ENCODE data around the gene IRGQ. TPM values are rescaled to one million over a fixed set of nuclear protein-coding genes. Genes with fewer than 3 reads are reported as not detected.

The IRGQ gene
- total RNA-seq, 1 donor from 2014 or later: 48.6 TPM

DNA sequence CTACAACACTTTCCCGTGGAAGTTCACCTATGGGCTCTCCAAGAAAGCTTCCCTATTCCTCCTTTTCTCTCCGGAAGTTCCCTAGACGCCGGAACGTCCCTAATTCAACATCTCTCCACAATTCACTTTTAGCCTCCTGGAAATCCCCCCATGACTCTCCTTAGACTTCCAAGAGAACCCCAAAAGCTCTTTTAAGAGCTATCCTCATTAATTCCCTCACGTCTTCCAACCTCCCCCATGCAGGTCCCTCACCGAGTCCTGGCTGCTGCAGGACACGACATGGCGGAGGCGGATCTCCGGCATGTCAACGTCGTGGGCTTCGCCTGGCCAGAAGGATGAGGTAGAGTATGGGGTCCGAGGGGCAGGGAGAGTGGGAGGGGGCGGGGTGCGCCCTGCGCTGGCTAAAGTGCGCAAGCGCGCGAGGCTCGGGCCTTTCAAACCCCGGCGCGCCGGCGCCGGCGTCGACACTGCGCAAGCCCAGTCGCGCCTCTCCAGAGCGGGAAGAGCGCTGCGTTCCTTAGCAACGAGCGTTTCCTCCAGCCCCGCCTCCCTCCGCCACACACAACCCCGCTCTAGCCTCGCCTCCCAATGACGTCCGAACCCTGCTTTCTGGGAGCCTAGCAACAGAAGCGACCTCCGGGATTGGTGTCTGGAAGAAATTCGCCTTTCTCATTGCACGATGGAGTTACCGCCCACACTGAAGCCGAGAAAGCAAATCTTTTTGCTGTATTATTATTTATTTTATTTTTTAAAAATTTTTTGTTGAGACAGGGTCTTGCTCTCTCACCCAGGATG, 20.6 kb downstream of the IRGQ start, which contains the start of the genes PINLYP and XRCC1:
Gene PINLYP, plus strand, starts transcription at position 646 of the 795 bp plus-strand sequence. CDS start 1,391 bp downstream, outside the sequence.
Gene XRCC1, minus strand, starts transcription at position 372 of the 795 bp plus-strand sequence. Its CDS starts 69 bp downstream, at position 303.
- TF ChIP-seq, protein P1, sequence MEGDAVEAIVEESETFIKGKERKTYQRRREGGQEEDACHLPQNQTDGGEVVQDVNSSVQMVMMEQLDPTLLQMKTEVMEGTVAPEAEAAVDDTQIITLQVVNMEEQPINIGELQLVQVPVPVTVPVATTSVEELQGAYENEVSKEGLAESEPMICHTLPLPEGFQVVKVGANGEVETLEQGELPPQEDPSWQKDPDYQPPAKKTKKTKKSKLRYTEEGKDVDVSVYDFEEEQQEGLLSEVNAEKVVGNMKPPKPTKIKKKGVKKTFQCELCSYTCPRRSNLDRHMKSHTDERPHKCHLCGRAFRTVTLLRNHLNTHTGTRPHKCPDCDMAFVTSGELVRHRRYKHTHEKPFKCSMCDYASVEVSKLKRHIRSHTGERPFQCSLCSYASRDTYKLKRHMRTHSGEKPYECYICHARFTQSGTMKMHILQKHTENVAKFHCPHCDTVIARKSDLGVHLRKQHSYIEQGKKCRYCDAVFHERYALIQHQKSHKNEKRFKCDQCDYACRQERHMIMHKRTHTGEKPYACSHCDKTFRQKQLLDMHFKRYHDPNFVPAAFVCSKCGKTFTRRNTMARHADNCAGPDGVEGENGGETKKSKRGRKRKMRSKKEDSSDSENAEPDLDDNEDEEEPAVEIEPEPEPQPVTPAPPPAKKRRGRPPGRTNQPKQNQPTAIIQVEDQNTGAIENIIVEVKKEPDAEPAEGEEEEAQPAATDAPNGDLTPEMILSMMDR (IDR thresholded peaks at IDR 0.05; ENCODE audit: unreplicated experiment): no peak
- Mint-ChIP-seq H3K27me3 (ENCODE audit: unreplicated experiment) (peaks cover 17% of the 10 kb centered on the region), H3K27ac (ENCODE audit: unreplicated experiment) (peak within 1 kb of the TSS; percentile 99), H3K36me3 (ENCODE audit: low read depth, unreplicated experiment) (peaks cover 13% of the 10 kb centered on the region), H3K4me1 (ENCODE audit: unreplicated experiment) (peaks cover 26% of the 10 kb centered on the region), H3K9me3 (ENCODE audit: unreplicated experiment) (no peaks in the 10 kb centered on the region), H3K4me3 (ENCODE audit: unreplicated experiment) (peak within 1 kb of the TSS; percentile 98)
- DNase-seq (ENCODE audit: low spot score): peak; percentile 96

DNA sequence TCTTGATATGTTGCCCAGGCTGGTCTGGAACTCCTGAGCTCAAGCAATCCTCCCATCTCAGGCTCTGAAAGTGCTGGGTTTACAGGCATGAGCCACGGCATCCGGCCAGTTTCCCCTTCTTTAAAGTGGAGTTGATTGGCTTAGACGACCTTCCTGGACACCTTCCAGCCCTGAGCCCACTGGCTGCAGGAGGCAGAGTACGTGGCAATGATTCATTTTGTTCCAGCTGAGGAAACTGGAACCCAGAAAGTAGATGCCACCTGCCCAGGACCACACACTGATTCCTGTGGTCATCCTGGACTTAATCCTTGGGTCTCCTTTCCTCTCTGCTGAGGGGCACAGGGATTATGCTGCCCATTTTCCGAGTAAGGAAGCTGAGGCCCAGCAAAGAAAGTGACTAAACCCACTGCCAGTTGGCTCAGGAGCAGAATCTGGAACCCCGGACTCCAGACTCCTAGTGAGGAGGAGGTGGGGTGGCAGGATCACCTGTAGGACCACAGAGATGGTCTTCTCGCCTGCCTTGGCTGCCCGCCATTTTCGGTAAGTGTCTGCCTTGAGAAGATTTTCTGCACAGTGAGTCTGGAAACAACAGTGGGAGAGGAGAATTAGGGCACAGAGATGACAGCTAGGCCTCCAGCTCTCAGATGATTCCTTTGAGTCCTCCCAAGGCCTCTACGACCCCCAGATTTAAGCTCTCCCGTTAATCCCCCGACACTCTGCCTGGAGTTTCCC, 21.3 kb downstream of the IRGQ start:
- TF ChIP-seq, protein P1 (IDR thresholded peaks at IDR 0.05; ENCODE audit: unreplicated experiment): no peak
- DNase-seq (ENCODE audit: low spot score): no peak
- peak overlapping the region; percentile 98 for H3K4me3 Mint-ChIP-seq (ENCODE audit: unreplicated experiment)
- H3K9me3 Mint-ChIP-seq (ENCODE audit: unreplicated experiment): no peaks in the 10 kb centered on the region
- peaks cover 17% of the 10 kb centered on the region for H3K27me3 Mint-ChIP-seq (ENCODE audit: unreplicated experiment)
- peaks cover 9% of the 10 kb centered on the region for H3K36me3 Mint-ChIP-seq (ENCODE audit: low read depth, unreplicated experiment)
- H3K27ac Mint-ChIP-seq (ENCODE audit: unreplicated experiment): peak overlapping the region; percentile 99
- peaks cover 19% of the 10 kb centered on the region for H3K4me1 Mint-ChIP-seq (ENCODE audit: unreplicated experiment)

DNA sequence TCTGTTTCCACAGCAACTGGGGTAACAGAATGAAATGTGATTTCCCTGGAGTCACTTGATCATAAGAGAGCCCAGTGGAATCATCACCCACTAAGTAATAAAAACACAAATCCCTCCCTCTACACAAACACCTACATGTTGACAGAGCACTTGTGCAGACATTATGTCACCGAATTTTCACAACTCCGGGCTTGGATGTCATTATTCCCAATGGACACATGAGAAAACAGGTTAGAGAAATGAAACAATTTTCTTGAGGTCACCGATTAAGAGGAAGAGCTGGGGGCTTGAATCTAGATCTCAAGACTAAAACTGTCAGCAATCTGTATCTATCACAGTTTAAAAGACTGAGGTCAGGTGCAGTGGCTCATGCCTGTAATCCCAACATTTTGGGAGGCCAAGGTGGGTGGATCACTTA, 23.8 kb downstream of the IRGQ start:
- H3K36me3 Mint-ChIP-seq (ENCODE audit: low read depth, unreplicated experiment): peaks cover 9% of the 10 kb centered on the region
- DNase-seq (ENCODE audit: low spot score): no peak
- H3K4me3 Mint-ChIP-seq (ENCODE audit: unreplicated experiment): peak overlapping the region; percentile 71
- H3K27ac Mint-ChIP-seq (ENCODE audit: unreplicated experiment): peak overlapping the region; percentile 81
- H3K4me1 Mint-ChIP-seq (ENCODE audit: unreplicated experiment): peaks cover 14% of the 10 kb centered on the region
- peaks cover 13% of the 10 kb centered on the region for H3K27me3 Mint-ChIP-seq (ENCODE audit: unreplicated experiment)
- TF ChIP-seq, protein P1 (IDR thresholded peaks at IDR 0.05; ENCODE audit: unreplicated experiment): no peak
- H3K9me3 Mint-ChIP-seq (ENCODE audit: unreplicated experiment): no peaks in the 10 kb centered on the region

DNA sequence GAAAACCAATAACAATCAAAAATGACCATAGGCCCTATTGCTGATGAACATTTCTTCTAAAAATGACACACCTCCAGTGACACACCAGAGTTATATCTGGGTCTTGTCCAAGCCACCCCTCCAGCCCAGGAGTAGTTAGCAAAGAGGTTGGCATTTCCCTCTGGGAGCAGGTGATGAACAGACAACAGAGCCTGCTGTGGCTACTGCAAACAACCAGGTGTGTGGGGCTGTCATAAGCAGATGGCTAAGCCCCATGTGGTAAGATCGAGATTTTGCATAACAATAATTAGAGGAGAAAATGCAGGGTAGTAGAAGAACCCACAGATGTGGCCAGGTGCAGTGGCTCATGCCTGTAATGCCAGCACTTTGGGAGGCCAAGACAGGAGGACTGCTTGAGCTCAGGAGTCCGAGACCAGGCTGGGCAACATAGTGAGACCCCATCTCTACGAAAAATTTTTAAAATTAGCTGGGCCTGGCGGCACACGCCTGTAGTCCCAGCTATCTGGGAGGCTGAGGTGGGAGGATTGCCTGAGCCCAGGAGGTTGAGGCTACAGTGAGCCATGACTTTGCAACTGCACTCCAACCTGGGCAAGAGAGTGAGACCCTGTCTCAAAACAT, 25.7 kb downstream of the IRGQ start:
- H3K36me3 Mint-ChIP-seq (ENCODE audit: low read depth, unreplicated experiment): peaks cover 9% of the 10 kb centered on the region
- TF ChIP-seq, protein P1 (IDR thresholded peaks at IDR 0.05; ENCODE audit: unreplicated experiment): no peak
- DNase-seq (ENCODE audit: low spot score): no peak
- no peak overlapping the region for H3K4me3 Mint-ChIP-seq (ENCODE audit: unreplicated experiment)
- H3K27me3 Mint-ChIP-seq (ENCODE audit: unreplicated experiment): peaks cover 8% of the 10 kb centered on the region
- H3K9me3 Mint-ChIP-seq (ENCODE audit: unreplicated experiment): no peaks in the 10 kb centered on the region
- no peak overlapping the region for H3K27ac Mint-ChIP-seq (ENCODE audit: unreplicated experiment)
- H3K4me1 Mint-ChIP-seq (ENCODE audit: unreplicated experiment): peaks cover 6% of the 10 kb centered on the region

Measured in endothelial cell (in vitro differentiated cells).